GM18526 (cell line): ENCODE data around the gene CBX3.

Experiments used
- POLR2A ChIP-seq: IDR thresholded peaks from 3 replicates; pipeline ENCODE4 v1.6.1; 2011; ENCODE audit not compliant: insufficient read length; ENCODE audit errors: extremely low read depth

The CBX3 gene

GRCh38 chr7:26208040-26208439 lies 6.5 kb downstream of the CBX3 start:
- no peak for TF ChIP-seq POLR2A

- no peak for TF ChIP-seq POLR2A
Observed at GRCh38 chr7:26212921-26213718, 11.6 kb downstream of the CBX3 start.

GRCh38 chr7:26213807-26214515 lies 12.4 kb downstream of the CBX3 start:
- no peak for TF ChIP-seq POLR2A

- no peak for TF ChIP-seq POLR2A
Observed at GRCh38 chr7:26216049-26216448, 14.5 kb downstream of the CBX3 start.

- TF ChIP-seq POLR2A: no peak
Observed at GRCh38 chr7:26224359-26224758, 22.8 kb downstream of the CBX3 start.

- no peak for TF ChIP-seq POLR2A
Observed at GRCh38 chr7:26227987-26228386, 26.4 kb downstream of the CBX3 start.

- TF ChIP-seq POLR2A: no peak
Observed at GRCh38 chr7:26233902-26234511, 32.5 kb downstream of the CBX3 start.

GRCh38 chr7:26237035-26237807 lies 35.7 kb downstream of the CBX3 start:
- TF ChIP-seq POLR2A: no peak

- no peak for TF ChIP-seq POLR2A
Observed at GRCh38 chr7:26238032-26238431, 36.5 kb downstream of the CBX3 start.

- TF ChIP-seq POLR2A: no peak
Observed at GRCh38 chr7:26245150-26245549, 43.6 kb downstream of the CBX3 start.

- TF ChIP-seq POLR2A: no peak
Observed at GRCh38 chr7:26250239-26250638, 48.7 kb downstream of the CBX3 start.
